ENCODE measurements around the gene ULK4.

GRCh38 chr3:41985018-41985417, 23.1 kb upstream of the ULK4 start:
- TF ChIP-seq POLR2AphosphoS5 (IDR thresholded peaks at IDR 0.05; ENCODE audit: low read depth, low read length), result no peak
- TF ChIP-seq, protein P1, sequence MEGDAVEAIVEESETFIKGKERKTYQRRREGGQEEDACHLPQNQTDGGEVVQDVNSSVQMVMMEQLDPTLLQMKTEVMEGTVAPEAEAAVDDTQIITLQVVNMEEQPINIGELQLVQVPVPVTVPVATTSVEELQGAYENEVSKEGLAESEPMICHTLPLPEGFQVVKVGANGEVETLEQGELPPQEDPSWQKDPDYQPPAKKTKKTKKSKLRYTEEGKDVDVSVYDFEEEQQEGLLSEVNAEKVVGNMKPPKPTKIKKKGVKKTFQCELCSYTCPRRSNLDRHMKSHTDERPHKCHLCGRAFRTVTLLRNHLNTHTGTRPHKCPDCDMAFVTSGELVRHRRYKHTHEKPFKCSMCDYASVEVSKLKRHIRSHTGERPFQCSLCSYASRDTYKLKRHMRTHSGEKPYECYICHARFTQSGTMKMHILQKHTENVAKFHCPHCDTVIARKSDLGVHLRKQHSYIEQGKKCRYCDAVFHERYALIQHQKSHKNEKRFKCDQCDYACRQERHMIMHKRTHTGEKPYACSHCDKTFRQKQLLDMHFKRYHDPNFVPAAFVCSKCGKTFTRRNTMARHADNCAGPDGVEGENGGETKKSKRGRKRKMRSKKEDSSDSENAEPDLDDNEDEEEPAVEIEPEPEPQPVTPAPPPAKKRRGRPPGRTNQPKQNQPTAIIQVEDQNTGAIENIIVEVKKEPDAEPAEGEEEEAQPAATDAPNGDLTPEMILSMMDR (IDR thresholded peaks at IDR 0.05), result no peak
- TF ChIP-seq, protein P2, sequence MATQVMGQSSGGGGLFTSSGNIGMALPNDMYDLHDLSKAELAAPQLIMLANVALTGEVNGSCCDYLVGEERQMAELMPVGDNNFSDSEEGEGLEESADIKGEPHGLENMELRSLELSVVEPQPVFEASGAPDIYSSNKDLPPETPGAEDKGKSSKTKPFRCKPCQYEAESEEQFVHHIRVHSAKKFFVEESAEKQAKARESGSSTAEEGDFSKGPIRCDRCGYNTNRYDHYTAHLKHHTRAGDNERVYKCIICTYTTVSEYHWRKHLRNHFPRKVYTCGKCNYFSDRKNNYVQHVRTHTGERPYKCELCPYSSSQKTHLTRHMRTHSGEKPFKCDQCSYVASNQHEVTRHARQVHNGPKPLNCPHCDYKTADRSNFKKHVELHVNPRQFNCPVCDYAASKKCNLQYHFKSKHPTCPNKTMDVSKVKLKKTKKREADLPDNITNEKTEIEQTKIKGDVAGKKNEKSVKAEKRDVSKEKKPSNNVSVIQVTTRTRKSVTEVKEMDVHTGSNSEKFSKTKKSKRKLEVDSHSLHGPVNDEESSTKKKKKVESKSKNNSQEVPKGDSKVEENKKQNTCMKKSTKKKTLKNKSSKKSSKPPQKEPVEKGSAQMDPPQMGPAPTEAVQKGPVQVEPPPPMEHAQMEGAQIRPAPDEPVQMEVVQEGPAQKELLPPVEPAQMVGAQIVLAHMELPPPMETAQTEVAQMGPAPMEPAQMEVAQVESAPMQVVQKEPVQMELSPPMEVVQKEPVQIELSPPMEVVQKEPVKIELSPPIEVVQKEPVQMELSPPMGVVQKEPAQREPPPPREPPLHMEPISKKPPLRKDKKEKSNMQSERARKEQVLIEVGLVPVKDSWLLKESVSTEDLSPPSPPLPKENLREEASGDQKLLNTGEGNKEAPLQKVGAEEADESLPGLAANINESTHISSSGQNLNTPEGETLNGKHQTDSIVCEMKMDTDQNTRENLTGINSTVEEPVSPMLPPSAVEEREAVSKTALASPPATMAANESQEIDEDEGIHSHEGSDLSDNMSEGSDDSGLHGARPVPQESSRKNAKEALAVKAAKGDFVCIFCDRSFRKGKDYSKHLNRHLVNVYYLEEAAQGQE (IDR thresholded peaks at IDR 0.05; ENCODE audit: insufficient read depth in 1 of 2, low read depth in 2 of 2, low read length in 1 of 2), result no peak
